ENCODE results near the gene ABHD11.
"Not testable (repeated sequence)": the region's sequence is repeated elsewhere in the genome, so short reads cannot be mapped to it uniquely, and the experiment has no call there.

The ABHD11 gene

GRCh38 chr7:73738612-73739386, at the start of gene ABHD11:
TSS of gene ABHD11 (minus strand) at chr7:73738802. CDS start at chr7:73738770, 32 bp downstream.
- DNase-seq (ENCODE audit: low read depth, low spot score) = peak; percentile 89

GRCh38 chr7:73787786-73788048, 49.1 kb upstream of the ABHD11 start:
- DNase-seq (ENCODE audit: low read depth, low spot score) = not testable (repeated sequence)

GRCh38 chr7:73786588-73786987, 48.0 kb upstream of the ABHD11 start:
- DNase-seq (ENCODE audit: low read depth, low spot score) = no peak

GRCh38 chr7:73779517-73779916, 40.9 kb upstream of the ABHD11 start:
- DNase-seq (ENCODE audit: low read depth, low spot score) = no peak

- no peak for DNase-seq (ENCODE audit: low read depth, low spot score)
Measured at GRCh38 chr7:73778801-73779389, 40.3 kb upstream of the ABHD11 start.

GRCh38 chr7:73774923-73775322, 36.3 kb upstream of the ABHD11 start:
- no peak for DNase-seq (ENCODE audit: low read depth, low spot score)

- DNase-seq (ENCODE audit: low read depth, low spot score) = no peak
Measured at GRCh38 chr7:73773700-73774517, 35.3 kb upstream of the ABHD11 start.

- DNase-seq (ENCODE audit: low read depth, low spot score) = no peak
Measured at GRCh38 chr7:73770860-73771670, 32.5 kb upstream of the ABHD11 start.

GRCh38 chr7:73770002-73770859, 31.6 kb upstream of the ABHD11 start, which contains the start of gene CLDN3:
TSS of gene CLDN3 (minus strand) at chr7:73770270. CDS start at chr7:73770049, 221 bp downstream.
- no peak for DNase-seq (ENCODE audit: low read depth, low spot score)

GRCh38 chr7:73769481-73770001, 30.9 kb upstream of the ABHD11 start:
- no peak for DNase-seq (ENCODE audit: low read depth, low spot score)

- no peak for DNase-seq (ENCODE audit: low read depth, low spot score)
Measured at GRCh38 chr7:73768641-73769480, 30.3 kb upstream of the ABHD11 start.

- DNase-seq (ENCODE audit: low read depth, low spot score) = no peak
Measured at GRCh38 chr7:73766556-73767229, 28.1 kb upstream of the ABHD11 start.

GRCh38 chr7:73762659-73762999, 24.0 kb upstream of the ABHD11 start:
- no peak for DNase-seq (ENCODE audit: low read depth, low spot score)

- no peak for DNase-seq (ENCODE audit: low read depth, low spot score)
Measured at GRCh38 chr7:73761854-73762658, 23.5 kb upstream of the ABHD11 start.

GRCh38 chr7:73758581-73759138, 20.1 kb upstream of the ABHD11 start:
- DNase-seq (ENCODE audit: low read depth, low spot score) = no peak

- DNase-seq (ENCODE audit: low read depth, low spot score) = no peak
Measured at GRCh38 chr7:73749931-73750776, 11.6 kb upstream of the ABHD11 start.

GRCh38 chr7:73746378-73746777, 7.8 kb upstream of the ABHD11 start:
- DNase-seq (ENCODE audit: low read depth, low spot score) = no peak

Measured in smooth muscle cell of the brain vasculature (primary cell).